Brain microvascular endothelial cell (primary cell): ENCODE results near the gene NOL4L.

ENCODE experiments used
- DNase-seq: peaks from one replicate; pipeline ENCODE4 v3.0.0-alpha.2; 2020
- H3K27ac ChIP-seq: fragments of 250-450 bp; sonication (Bioruptor Pico); 2 replicates; pipeline ENCODE4 v1.5.1; 2020; ENCODE audit warnings: mild to moderate bottlenecking, moderate library complexity
- H3K27me3 ChIP-seq: fragments of 250-450 bp; sonication (Bioruptor Pico); replicated peaks from 2 replicates; pipeline ENCODE4 v1.5.1; 2020; ENCODE audit warnings: mild to moderate bottlenecking
- H3K36me3 ChIP-seq: fragments of 250-450 bp; sonication (Bioruptor Pico); replicated peaks from 2 replicates; pipeline ENCODE4 v1.5.1; 2020; ENCODE audit warnings: mild to moderate bottlenecking
- H3K4me3 ChIP-seq: 2 replicates; pipeline ENCODE4 v1.5.1; 2011; ENCODE audit warnings: low read depth, mild to moderate bottlenecking, control low read depth, low read length, moderate library complexity
- in situ Hi-C: cut with HindIII; loops from 2 replicates; pipeline ENCODE4 v1.10.0; 2017; ENCODE audit warnings: low sequenced_read_pairs, low pct_ligation_motif_present
- TF ChIP-seq, protein P1 (sequence below): IDR thresholded peaks from 2 replicates; pipeline ENCODE4 v1.5.1; 2011; ENCODE audit warnings: low read depth, mild to moderate bottlenecking, moderate library complexity, low read length, control low read depth, inconsistent platforms; ENCODE audit errors: missing control alignments

NOL4L gene

DNA sequence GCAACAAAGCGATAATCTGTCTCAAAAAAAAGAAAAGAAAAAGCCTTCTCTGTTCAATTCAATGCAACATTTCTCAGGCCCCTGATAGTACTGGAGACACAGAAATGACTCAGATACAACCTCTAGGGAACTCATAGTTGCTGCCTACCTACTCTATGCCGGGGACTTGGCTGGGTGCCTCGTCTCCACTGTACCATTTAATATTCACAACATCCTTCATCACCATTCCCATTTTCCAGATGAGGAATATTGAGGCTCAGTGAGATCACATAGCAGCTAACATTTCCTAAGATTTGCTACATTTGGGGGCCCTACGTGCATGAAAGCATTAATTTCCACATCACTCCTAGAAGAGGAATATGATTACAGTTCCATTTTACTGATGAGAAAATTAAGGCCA lies 7.5 kb downstream of the NOL4L start:
- TF ChIP-seq, protein P1, sequence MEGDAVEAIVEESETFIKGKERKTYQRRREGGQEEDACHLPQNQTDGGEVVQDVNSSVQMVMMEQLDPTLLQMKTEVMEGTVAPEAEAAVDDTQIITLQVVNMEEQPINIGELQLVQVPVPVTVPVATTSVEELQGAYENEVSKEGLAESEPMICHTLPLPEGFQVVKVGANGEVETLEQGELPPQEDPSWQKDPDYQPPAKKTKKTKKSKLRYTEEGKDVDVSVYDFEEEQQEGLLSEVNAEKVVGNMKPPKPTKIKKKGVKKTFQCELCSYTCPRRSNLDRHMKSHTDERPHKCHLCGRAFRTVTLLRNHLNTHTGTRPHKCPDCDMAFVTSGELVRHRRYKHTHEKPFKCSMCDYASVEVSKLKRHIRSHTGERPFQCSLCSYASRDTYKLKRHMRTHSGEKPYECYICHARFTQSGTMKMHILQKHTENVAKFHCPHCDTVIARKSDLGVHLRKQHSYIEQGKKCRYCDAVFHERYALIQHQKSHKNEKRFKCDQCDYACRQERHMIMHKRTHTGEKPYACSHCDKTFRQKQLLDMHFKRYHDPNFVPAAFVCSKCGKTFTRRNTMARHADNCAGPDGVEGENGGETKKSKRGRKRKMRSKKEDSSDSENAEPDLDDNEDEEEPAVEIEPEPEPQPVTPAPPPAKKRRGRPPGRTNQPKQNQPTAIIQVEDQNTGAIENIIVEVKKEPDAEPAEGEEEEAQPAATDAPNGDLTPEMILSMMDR = no peak
- no peaks in the 10 kb centered on the region for H3K36me3 ChIP-seq
- H3K4me3 ChIP-seq = no peak overlapping the region
- peak; percentile 24 for DNase-seq
- in situ Hi-C loops = no loop called here
- no peaks in the 10 kb centered on the region for H3K27me3 ChIP-seq
- H3K27ac ChIP-seq = no peak overlapping the region

DNA sequence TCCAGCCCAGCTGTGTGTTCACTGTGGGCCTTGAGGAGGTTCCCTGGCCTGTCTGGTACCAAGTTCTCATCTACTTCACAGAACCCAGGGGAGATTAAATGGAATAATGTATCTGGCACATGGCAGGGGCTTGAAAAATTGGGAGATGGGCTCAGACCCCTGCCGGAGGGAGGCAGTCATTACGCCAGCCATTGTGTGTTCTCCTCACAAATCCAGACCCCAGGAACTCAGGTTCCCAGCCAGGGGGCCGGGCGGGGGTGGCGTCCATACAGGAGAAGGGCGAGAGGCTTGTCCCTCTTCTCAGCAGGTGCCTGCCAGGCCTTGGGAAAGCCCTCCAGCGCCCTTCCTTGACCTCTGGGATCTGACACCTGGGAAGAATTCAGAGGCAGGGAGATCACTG lies 8.1 kb downstream of the NOL4L start:
- no peaks in the 10 kb centered on the region for H3K27me3 ChIP-seq
- in situ Hi-C loops = no loop called here

DNA sequence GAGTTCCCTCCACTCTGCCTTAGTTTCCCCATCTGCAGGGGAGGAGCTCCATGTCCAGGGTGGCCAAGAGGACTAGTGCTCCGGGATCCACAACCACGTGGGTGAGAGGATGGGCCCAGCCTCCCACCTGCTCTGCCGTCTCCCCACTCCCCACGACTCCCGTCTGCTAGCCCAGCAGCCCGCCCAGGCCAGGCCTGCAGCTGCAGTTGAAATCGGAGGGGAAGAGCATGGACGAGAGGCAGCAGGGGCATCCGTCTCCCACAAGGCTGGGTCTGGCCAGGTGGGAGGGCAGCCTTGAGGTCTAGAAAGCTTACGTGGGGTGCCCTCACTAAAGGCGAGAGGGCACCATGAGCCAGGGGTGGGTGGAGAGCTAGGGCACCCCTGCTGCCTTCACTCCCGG lies 8.6 kb downstream of the NOL4L start:
- TF ChIP-seq, protein P1 = no peak
- no peak overlapping the region for H3K4me3 ChIP-seq
- no peaks in the 10 kb centered on the region for H3K27me3 ChIP-seq
- DNase-seq = no peak
- no peak overlapping the region for H3K27ac ChIP-seq
- H3K36me3 ChIP-seq = no peaks in the 10 kb centered on the region
- in situ Hi-C loops = no loop called here

More for the DNA sequence above, 8.1 kb downstream of the NOL4L start:
- TF ChIP-seq, protein P1 = peak; percentile 47
- no peak overlapping the region for H3K4me3 ChIP-seq
- H3K27ac ChIP-seq = no peak overlapping the region
- no peak for DNase-seq
- H3K36me3 ChIP-seq = no peaks in the 10 kb centered on the region

DNA sequence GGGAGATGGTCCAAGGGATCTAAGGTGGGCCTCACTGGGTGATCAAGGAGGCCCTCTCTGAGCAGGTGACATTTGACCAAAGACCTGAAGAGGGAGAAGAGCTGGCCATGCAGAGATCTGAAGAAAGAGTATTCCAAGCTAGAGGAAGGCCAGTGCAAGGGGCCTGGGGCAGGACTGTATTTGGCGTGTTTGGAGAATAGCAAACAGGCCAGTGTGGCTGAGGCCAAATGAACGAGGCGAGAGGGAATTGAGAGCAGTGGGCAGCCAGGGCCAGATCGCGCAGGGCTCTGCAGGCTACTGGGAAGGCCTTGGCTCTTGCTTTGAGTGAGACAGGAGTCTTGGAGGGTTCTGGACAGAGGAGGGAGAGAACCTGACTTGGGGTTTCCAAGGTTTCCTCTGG lies 9.3 kb downstream of the NOL4L start:
- no peak overlapping the region for H3K27ac ChIP-seq
- no peak for DNase-seq
- no peaks in the 10 kb centered on the region for H3K36me3 ChIP-seq
- H3K4me3 ChIP-seq = no peak overlapping the region
- no peaks in the 10 kb centered on the region for H3K27me3 ChIP-seq
- in situ Hi-C loops = no loop called here
- TF ChIP-seq, protein P1 = no peak

DNA sequence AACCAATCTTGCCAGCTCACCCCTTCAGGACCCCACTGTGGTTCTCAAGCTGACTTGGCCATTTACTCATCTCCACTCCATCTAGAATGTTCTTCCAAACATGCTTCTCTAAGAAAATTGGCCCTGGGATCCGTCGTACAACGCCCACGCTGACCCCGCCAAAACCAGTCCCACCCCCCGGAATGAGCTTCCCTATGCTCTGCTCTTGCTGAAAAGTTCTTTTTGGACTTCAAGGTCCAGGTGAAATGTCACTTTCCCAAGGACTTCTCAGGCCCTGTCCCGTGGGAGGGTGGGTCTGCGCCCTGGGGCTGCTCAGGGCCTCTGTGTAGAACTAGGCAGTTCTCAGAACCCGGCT lies 9.9 kb downstream of the NOL4L start:
- no peaks in the 10 kb centered on the region for H3K27me3 ChIP-seq
- in situ Hi-C loops = no loop called here
- no peak overlapping the region for H3K4me3 ChIP-seq
- DNase-seq = no peak
- peak overlapping the region; percentile 78 for H3K27ac ChIP-seq
- TF ChIP-seq, protein P1 = no peak
- no peaks in the 10 kb centered on the region for H3K36me3 ChIP-seq
